GM23338 (cell line): Measurements from ENCODE around the gene SFTA2.

Source experiments
- CREB1 ChIP-seq: fragments of 250-450 bp; sonication (Bioruptor Pico); IDR thresholded peaks from 2 replicates; pipeline ENCODE4 v1.5.0; 2020; ENCODE audit warnings: low read depth, mild to moderate bottlenecking, moderate library complexity
- EZH2 ChIP-seq: fragments of 200-600 bp; sonication (generic); IDR thresholded peaks from one replicate; pipeline ENCODE4 v1.8.0; 2017; ENCODE audit warnings: antibody characterized with exemption, mild to moderate bottlenecking, low read depth; ENCODE audit not compliant: unreplicated experiment
- EZH2phosphoT487 ChIP-seq: fragments of 200-600 bp; sonication (generic); IDR thresholded peaks from one replicate; pipeline ENCODE4 v1.8.1; 2018; ENCODE audit warnings: antibody characterized with exemption; ENCODE audit not compliant: unreplicated experiment
- POLR2AphosphoS5 ChIP-seq: IDR thresholded peaks from 2 replicates; pipeline ENCODE4 v1.6.1; 2016; ENCODE audit warnings: antibody characterized with exemption, low read depth
- TF ChIP-seq, protein P1 (sequence below), 2 experiments: fragments of 200-600 bp in 1 of 2; sonication (generic) in 1 of 2; conservative IDR thresholded peaks; 2 replicates each; pipeline versions ENCODE4 v1.5.1 to v1.6.1; 2016 to 2017; ENCODE audit warnings: antibody characterized with exemption in 2 of 2, low read depth in 2 of 2, mild to moderate bottlenecking in 2 of 2, moderate library complexity in 1 of 2

DNA sequence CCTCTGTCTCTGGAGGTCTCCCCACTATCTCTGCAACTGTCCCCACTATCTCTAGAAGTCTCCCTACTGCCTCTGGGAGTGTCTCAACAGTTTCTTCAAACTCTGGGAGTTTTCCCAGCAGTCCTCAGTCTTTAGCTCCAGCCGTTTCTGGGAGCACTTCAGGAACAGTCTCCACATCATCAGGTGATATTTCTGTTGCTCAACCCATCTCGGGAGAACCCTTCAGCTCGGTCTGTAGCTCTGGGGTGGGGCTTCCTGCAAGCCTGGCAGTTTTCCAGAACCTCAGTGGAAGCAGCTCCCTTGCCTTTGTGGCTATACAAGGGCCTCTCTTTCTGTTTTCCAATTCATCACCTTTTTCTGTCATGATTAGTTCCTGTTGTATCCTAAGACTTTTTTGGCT, 3.0 kb upstream of the SFTA2 start:
- TF ChIP-seq, protein P1, sequence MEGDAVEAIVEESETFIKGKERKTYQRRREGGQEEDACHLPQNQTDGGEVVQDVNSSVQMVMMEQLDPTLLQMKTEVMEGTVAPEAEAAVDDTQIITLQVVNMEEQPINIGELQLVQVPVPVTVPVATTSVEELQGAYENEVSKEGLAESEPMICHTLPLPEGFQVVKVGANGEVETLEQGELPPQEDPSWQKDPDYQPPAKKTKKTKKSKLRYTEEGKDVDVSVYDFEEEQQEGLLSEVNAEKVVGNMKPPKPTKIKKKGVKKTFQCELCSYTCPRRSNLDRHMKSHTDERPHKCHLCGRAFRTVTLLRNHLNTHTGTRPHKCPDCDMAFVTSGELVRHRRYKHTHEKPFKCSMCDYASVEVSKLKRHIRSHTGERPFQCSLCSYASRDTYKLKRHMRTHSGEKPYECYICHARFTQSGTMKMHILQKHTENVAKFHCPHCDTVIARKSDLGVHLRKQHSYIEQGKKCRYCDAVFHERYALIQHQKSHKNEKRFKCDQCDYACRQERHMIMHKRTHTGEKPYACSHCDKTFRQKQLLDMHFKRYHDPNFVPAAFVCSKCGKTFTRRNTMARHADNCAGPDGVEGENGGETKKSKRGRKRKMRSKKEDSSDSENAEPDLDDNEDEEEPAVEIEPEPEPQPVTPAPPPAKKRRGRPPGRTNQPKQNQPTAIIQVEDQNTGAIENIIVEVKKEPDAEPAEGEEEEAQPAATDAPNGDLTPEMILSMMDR (conservative IDR thresholded peaks at IDR 0.05; ENCODE audit: low read depth in 2 of 2) = no peak
- TF ChIP-seq EZH2 = no peak
- no peak for TF ChIP-seq EZH2phosphoT487
- TF ChIP-seq POLR2AphosphoS5 = no peak
- TF ChIP-seq CREB1 (CRISPR knock-in tag) = no peak
